DMS 273 (cell line): ENCODE results near the gene GRAP.
A peak's percentile ranks its signal among the peaks of the same experiment; 100 is the strongest.

Experiments used
- DNase-seq: peaks from one replicate; lab custom pipeline; 2025; ENCODE audit not compliant: unreplicated experiment; lab: John Stamatoyannopoulos, UW

GRAP gene

GRCh38 chr17:19003543-19004420 is 43.0 kb downstream of the GRAP start:
- DNase-seq: peak; percentile 78

- DNase-seq: no peak
These were observed 43.8 kb downstream of the GRAP start for GRCh38 chr17:19002805-19003542.

GRCh38 chr17:19001907-19002590 is 44.7 kb downstream of the GRAP start:
- no peak for DNase-seq

GRCh38 chr17:19000531-19001325 is 46.0 kb downstream of the GRAP start:
- no peak for DNase-seq

- DNase-seq: no peak
These were observed 46.8 kb downstream of the GRAP start for GRCh38 chr17:18999911-19000310.

GRCh38 chr17:18999394-18999793 is 47.4 kb downstream of the GRAP start:
- no peak for DNase-seq

GRCh38 chr17:18997650-18998196 is 49.0 kb downstream of the GRAP start:
- DNase-seq: no peak

- no peak for DNase-seq
These were observed 50.3 kb downstream of the GRAP start for GRCh38 chr17:18996458-18996857.

GRCh38 chr17:18995220-18995619 is 51.5 kb downstream of the GRAP start:
- DNase-seq: no peak

GRCh38 chr17:18994631-18995030 is 52.1 kb downstream of the GRAP start:
- DNase-seq: no peak

- peak; percentile 34 for DNase-seq
These were observed 52.7 kb downstream of the GRAP start for GRCh38 chr17:18993905-18994526.

GRCh38 chr17:18992454-18993130 is 54.2 kb downstream of the GRAP start:
- peak; percentile 35 for DNase-seq

- DNase-seq: peak; percentile 83
These were observed 55.0 kb downstream of the GRAP start for GRCh38 chr17:18991531-18992315.

- DNase-seq: peak; percentile 98
These were observed 56.4 kb downstream of the GRAP start for GRCh38 chr17:18990331-18990730.

GRCh38 chr17:18988546-18989173 is 58.1 kb downstream of the GRAP start:
- no peak for DNase-seq

- DNase-seq: no peak
These were observed 58.8 kb downstream of the GRAP start for GRCh38 chr17:18987862-18988545.

GRCh38 chr17:18987230-18987610 is 59.5 kb downstream of the GRAP start:
- DNase-seq: peak; percentile 32
